GM19467 (cell line): ENCODE data around the gene PRRT1B.

ENCODE experiments used
- ATAC-seq: cut with Tn5 transposase; IDR thresholded peaks from one replicate; pipeline ENCODE4 v1.9.1; 2021; ENCODE audit warnings: mild to moderate bottlenecking, moderate library complexity; ENCODE audit not compliant: unreplicated experiment

Gene PRRT1B

GRCh38 chr9:131578731-131579504, 33.6 kb downstream of the PRRT1B start:
- no peak for ATAC-seq

GRCh38 chr9:131579789-131580211, 34.5 kb downstream of the PRRT1B start:
- ATAC-seq: no peak

- no peak for ATAC-seq
Observed at GRCh38 chr9:131580358-131580757, 35.0 kb downstream of the PRRT1B start.

DNA sequence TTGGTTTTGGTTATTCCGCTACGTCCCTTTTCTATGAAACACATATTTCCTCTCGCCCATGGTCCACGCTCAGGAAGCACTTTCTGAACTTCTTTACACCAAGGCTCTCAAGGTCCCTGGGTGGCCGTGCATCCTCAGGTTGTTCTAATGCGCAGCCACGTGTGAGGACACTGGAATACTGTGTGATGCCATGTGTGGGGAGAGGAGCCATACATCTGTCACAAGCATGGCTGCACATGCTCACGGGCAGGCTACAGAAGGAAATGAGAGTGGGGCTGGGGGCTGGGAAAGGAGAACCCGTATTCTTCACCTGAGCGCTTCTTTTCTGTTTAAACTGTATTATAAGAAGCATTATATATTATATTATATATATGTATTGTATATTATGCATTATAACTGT, 36.7 kb downstream of the PRRT1B start:
- no peak for ATAC-seq

- no peak for ATAC-seq
Observed at GRCh38 chr9:131582466-131583336, 37.4 kb downstream of the PRRT1B start.

- no peak for ATAC-seq
Observed at GRCh38 chr9:131583337-131583645, 38.0 kb downstream of the PRRT1B start.

- ATAC-seq: no peak
Observed at GRCh38 chr9:131583836-131584555, 38.7 kb downstream of the PRRT1B start.

DNA sequence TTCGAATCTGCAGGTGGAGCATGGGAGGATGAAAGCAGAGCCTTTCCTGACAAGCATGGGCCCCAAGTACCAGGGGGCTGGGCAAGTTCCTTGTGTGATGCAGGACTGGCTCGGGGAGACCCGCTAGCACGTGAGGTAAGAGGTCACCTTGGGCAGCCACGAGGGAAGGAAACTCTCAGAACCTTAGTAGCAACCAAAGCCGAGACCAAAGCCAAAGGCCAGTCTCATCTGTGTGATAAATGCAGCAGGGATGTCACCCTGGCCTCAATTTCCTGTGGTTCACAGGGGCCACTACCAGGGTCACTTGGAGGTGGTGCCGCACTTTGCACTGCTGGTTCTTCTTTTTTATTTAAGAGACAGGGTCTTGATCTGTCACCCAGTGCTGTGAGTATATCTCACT, 39.5 kb downstream of the PRRT1B start:
- no peak for ATAC-seq

DNA sequence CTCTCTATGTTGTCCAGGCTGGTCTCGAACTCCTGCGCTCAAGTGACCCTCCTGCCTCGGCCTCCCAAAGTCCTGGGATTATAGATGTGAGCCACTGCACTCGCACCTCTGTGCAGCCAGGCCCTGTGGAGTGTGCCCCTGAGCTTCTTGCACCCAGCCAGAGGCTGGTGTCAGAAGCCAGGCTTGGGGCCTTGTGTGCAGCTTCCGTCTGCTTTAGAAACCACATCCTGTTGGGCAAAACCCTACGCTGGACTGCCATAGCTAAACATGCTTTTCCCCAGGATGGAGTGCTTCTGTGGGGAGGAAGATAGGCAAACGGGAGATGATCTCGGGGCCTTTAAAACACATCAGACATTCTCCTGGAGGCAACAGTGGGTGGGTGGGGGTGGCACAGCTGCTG, 40.1 kb downstream of the PRRT1B start:
- no peak for ATAC-seq

DNA sequence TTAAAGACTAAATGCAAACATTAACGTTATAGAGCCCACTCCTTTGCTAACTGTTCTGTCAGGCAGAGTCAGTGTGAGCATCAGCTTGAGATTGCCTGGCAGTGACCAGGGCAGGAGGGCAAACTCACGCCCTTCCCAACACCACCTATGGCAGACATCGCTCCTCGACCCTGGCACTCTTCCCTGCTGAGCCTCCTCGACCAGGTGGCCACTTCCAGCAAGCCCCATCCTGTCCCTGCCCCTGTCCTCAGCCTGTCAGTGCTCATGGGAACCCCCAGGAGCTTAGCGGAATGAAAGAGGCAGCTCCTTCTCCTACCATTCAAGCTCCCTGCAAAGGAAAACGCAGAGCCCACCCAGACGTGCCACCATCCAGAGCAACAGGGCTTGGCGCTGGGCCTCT, 42.0 kb downstream of the PRRT1B start:
- no peak for ATAC-seq

GRCh38 chr9:131587906-131588305, 42.6 kb downstream of the PRRT1B start:
- no peak for ATAC-seq

DNA sequence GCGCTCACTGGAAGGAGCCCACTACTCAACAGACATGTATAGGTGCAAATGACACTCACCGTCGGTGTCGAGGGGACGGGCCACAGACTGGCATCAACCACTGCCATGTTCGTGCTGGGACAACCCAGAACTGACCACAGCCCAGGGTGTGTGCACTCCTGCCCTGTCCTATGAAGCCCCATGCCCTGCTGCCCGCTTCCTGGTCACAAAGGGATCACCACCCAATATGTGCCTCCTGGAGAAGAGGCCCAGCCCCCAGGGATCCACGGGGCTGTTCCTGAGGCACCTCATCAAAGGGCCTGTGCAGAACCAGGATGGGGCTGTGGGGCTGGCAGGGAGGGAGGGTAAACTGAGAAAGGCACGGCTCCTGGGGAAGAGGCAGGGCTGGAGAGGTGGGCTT, 43.1 kb downstream of the PRRT1B start:
- no peak for ATAC-seq

DNA sequence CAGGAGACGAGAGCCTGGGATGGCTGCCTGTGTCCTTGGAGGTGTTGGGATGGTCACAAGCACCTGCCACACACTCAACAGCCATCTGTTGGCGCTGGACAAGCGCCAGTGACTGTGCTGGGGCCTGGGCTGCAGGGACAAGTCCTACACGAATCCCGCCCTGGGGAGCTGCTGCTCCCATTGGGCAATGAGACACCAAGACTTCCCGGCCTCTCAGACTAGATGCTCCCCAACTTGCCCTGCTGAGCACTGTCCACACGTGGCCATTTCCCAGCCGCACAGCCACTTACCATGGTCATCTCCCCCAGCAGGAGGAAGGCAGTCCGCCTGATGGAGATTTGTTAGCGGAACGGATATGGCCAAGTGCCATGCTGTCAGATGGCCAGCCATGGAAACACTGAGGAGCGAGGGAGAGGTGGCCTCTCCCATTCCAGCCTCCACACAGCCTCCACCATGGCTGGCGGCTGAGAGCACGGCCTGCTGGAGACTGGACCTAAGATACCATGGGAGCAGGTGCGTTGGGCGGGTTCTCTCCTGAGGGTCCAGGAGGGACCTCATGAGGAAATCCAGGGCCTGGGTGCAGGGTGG, 43.9 kb downstream of the PRRT1B start:
- ATAC-seq: no peak

- ATAC-seq: no peak
Observed at GRCh38 chr9:131589993-131590392, 44.7 kb downstream of the PRRT1B start.

DNA sequence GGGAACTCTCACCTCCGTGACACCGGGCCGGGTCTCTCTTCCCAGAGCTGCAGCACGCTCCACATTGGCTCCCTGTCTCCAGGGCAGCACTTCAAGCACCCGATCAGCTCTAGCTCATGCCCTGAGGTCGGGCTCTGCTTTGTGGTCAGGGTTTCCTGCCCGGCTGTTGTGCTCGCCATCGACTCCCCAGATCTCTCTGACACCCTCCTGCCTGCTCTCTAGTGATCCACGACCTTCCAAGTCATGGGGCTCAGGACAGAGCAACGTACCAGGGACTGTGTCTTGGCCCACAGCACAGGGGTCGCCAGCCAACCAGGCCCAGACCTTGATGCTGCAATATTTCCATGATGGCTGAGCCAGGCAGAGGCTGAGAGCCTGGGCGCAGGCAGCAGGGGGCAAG, 45.1 kb downstream of the PRRT1B start:
- no peak for ATAC-seq

DNA sequence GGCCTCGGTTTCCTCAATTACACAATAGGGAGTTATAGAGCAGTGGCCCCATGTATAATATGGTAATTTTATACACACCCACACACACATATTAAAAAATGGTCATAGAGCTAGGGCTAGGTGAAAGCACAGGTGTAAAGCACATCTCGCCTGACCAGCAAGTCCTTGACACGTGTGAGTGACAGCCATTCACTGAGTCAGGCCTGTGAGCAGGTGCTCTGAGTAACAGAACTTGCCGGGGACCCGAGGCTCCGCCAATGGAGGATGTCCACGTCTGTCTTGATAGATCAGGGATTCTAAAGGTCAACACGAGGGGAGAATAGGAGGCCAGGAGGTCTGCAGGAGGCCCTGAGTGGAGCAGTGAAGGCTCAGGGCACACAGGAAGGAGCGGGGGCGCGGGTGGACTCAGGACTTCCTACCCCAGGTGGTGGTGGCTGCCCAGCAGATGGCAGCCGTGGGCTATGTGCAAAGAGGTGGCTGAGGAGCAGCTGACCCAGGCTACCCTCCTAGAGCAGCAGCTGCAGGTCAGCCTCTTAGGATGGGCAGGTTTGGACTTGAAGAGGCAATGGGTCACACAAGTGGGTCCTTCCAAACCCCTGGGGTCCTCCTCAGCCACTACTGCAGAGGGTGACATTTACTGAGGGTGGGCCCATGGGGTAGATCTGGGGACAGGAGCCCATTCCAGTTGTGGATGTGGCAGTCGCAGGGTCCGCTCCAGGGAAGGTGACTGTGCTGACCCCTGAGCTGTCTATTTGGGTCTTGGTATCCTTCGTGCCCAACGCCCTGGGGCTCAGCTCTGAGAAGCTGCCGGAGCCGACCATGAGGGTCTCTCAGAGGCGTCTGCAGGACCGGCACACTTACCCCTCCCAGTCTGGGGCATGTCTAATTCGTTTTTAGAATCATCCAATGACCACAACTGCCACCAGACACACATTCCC, 45.9 kb downstream of the PRRT1B start:
- no peak for ATAC-seq

DNA sequence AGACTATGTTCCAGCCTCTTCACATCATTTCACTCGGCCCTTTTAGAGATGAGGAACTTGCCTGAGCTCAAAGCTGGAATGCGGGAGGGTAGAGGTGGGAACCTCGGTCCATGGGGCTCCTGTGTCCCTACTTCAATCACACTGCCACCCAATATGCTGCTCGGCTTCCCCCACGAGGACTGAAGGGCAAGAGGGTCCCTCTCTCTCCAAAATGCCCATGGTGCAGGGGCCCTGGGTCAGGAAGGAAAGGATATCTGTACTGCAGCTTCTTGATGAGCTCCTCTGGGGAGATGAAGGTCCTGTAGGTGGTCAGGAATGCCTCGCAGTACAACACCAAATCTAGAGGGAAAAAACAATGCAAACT, 46.5 kb downstream of the PRRT1B start:
- ATAC-seq: no peak

DNA sequence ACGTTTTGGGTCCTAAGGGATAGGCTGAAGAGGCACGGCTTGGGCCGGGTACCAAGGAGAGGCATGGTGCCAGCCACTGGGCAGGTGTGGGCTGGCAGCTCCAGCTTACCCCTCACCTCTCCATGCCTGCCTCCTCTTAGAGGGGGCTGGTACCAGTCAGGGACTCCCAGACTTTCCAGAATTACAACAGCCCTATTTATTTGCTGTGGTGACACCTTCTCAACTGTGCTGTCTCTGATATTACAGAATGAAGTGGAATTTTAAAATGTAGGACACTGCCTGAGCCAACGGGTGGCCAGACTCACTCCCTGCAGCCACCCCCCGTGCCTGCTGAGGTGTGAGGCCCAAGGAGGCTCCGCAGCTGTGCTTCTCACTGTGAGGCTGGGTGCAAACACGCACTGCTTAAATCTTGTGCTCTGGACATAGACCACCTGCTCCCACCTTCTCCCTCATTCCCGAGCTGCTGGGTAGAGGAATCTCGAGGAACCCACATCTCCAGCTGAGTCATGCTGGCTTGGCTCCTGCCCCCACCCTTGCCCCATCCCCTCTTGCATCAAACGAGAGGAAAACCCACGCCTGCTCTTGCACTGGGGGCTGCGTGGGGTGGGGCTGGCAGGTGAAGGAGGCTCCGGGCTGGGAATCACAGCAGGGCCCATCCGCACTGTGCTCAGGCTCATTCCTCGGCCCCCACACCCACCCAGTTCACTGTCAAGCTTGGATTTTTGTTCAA, 47.9 kb downstream of the PRRT1B start:
- ATAC-seq: no peak

DNA sequence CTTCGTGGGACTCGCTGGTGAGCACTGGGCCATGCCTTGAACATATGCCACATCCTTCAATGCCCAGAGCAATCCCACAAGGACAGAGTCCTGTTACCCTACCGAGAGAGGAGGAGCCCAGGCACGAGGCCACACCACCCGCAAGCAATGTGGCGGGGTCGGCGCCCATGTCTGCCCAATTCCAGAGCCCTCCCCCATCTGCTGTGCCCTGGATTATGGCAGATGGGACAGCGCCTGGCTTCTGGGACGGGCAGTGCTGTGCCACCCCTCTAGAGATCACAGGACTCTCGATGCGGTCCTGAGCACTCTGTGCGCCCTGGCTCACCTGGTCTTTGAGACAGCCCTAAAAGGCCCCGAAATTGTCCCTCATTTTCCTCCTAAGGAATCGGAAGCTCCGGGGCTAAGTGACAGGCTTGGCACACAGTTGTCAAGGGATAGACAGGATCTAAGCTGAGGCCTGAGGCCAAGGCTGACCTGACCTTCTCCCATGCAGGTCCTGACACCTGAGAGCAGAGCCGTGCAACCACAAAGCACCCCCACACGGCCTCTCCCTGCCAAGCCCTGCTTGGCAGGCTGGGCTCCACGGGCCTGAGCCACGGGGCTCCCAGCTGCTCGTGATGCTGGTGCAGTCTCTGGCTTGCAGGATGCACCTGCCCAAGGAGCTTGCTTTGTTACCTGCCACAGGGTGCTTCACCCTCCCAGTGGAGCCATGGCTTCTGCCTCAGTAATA, 48.8 kb downstream of the PRRT1B start:
- ATAC-seq: no peak
